ENCODE data around the gene STXBP5.

Gene STXBP5

GRCh38 chr6:147179809-147180208, 24.4 kb upstream of the STXBP5 start:
- no peak for ATAC-seq

- no peak for ATAC-seq
These were observed 23.3 kb upstream of the STXBP5 start for GRCh38 chr6:147180926-147181325.

GRCh38 chr6:147184379-147184778, 19.8 kb upstream of the STXBP5 start:
- no peak for ATAC-seq

- ATAC-seq = no peak
These were observed 19.0 kb upstream of the STXBP5 start for GRCh38 chr6:147185216-147185615.

- ATAC-seq = no peak
These were observed 13.7 kb upstream of the STXBP5 start for GRCh38 chr6:147190556-147190955.

GRCh38 chr6:147192278-147192911, 11.8 kb upstream of the STXBP5 start:
- no peak for ATAC-seq

GRCh38 chr6:147194652-147195411, 9.4 kb upstream of the STXBP5 start:
- peak; percentile 83 to 84 for ATAC-seq

GRCh38 chr6:147195510-147195909, 8.7 kb upstream of the STXBP5 start:
- ATAC-seq = peak; percentile 52 to 55

- no peak for ATAC-seq
These were observed 8.2 kb upstream of the STXBP5 start for GRCh38 chr6:147195987-147196386.

GRCh38 chr6:147200711-147201110, 3.5 kb upstream of the STXBP5 start:
- no peak for ATAC-seq

- no peak for ATAC-seq
These were observed 2.2 kb upstream of the STXBP5 start for GRCh38 chr6:147201885-147202515.

GRCh38 chr6:147202516-147203310, 1.5 kb upstream of the STXBP5 start:
- ATAC-seq = peak; percentile 87 to 88

GRCh38 chr6:147203311-147204059, 732 bp upstream of the STXBP5 start:
- peak; percentile 67 for ATAC-seq

GRCh38 chr6:147204843-147205311, 660 bp downstream of the STXBP5 start:
- no peak for ATAC-seq

- ATAC-seq = no peak
These were observed 1.7 kb downstream of the STXBP5 start for GRCh38 chr6:147205690-147206600.

GRCh38 chr6:147207351-147207750, 3.1 kb downstream of the STXBP5 start:
- no peak for ATAC-seq

- ATAC-seq = no peak
These were observed 3.9 kb downstream of the STXBP5 start for GRCh38 chr6:147207837-147208754.

GRCh38 chr6:147209762-147210449, 5.7 kb downstream of the STXBP5 start:
- ATAC-seq = no peak

GRCh38 chr6:147211349-147211748, 7.1 kb downstream of the STXBP5 start:
- ATAC-seq = no peak
